ENCODE data around the gene SFT2D2.

Gene SFT2D2

GRCh38 chr1:168297019-168297730 lies 71.4 kb downstream of the SFT2D2 start:
- no peak overlapping the region for H3K4me3 ChIP-seq (ENCODE audit: insufficient read length, low read depth)
- no peaks in the 10 kb centered on the region for H3K9me3 ChIP-seq (ENCODE audit: insufficient read depth, low read length)
- TF ChIP-seq YY1 (IDR thresholded peaks at IDR 0.05; ENCODE audit: insufficient read depth, insufficient read length) (no peak), ZNF274 (IDR thresholded peaks at IDR 0.05; ENCODE audit: low read depth, low read length) (no peak)

GRCh38 chr1:168298446-168298845 lies 72.6 kb downstream of the SFT2D2 start:
- no peak overlapping the region for H3K4me3 ChIP-seq (ENCODE audit: insufficient read length, low read depth)
- TF ChIP-seq YY1 (IDR thresholded peaks at IDR 0.05; ENCODE audit: insufficient read depth, insufficient read length), result no peak
- no peak for TF ChIP-seq SUZ12 (IDR thresholded peaks at IDR 0.05; ENCODE audit: extremely low read depth, insufficient read depth, insufficient read length)
- TF ChIP-seq ZNF274 (IDR thresholded peaks at IDR 0.05; ENCODE audit: low read depth, low read length), result no peak

More at GRCh38 chr1:168297019-168297730, 71.4 kb downstream of the SFT2D2 start:
- no peak for DNase-seq (ENCODE audit: low read depth, low spot score)
- Histone ChIP-seq H3K27me3 (ENCODE audit: insufficient read depth, insufficient read length) (no peaks in the 10 kb centered on the region), H3K36me3 (ENCODE audit: insufficient read depth, insufficient read length, low read length) (no peaks in the 10 kb centered on the region), H3K9ac (ENCODE audit: insufficient read length, low read depth) (no peak overlapping the region), H3K4me1 (ENCODE audit: insufficient read depth, insufficient read length) (no peaks in the 10 kb centered on the region)

GRCh38 chr1:168300626-168301025 lies 74.8 kb downstream of the SFT2D2 start:
- DNase-seq (ENCODE audit: low read depth, low spot score), result no peak
- Histone ChIP-seq H3K9ac (ENCODE audit: insufficient read length, low read depth) (no peak overlapping the region), H3K4me1 (ENCODE audit: insufficient read depth, insufficient read length) (no peaks in the 10 kb centered on the region), H3K27me3 (ENCODE audit: insufficient read depth, insufficient read length) (no peaks in the 10 kb centered on the region), H3K9me3 (ENCODE audit: insufficient read depth, low read length) (no peaks in the 10 kb centered on the region), H3K36me3 (ENCODE audit: insufficient read depth, insufficient read length, low read length) (no peaks in the 10 kb centered on the region), H3K4me3 (ENCODE audit: insufficient read length, low read depth) (no peak overlapping the region)
- TF ChIP-seq YY1 (IDR thresholded peaks at IDR 0.05; ENCODE audit: insufficient read depth, insufficient read length) (no peak), SUZ12 (IDR thresholded peaks at IDR 0.05; ENCODE audit: extremely low read depth, insufficient read depth, insufficient read length) (no peak), ZNF274 (IDR thresholded peaks at IDR 0.05; ENCODE audit: low read depth, low read length) (no peak)

More at GRCh38 chr1:168298446-168298845, 72.6 kb downstream of the SFT2D2 start:
- no peaks in the 10 kb centered on the region for H3K9me3 ChIP-seq (ENCODE audit: insufficient read depth, low read length)
- no peaks in the 10 kb centered on the region for H3K36me3 ChIP-seq (ENCODE audit: insufficient read depth, insufficient read length, low read length)
- no peaks in the 10 kb centered on the region for H3K4me1 ChIP-seq (ENCODE audit: insufficient read depth, insufficient read length)
- DNase-seq (ENCODE audit: low read depth, low spot score), result no peak
- H3K27me3 ChIP-seq (ENCODE audit: insufficient read depth, insufficient read length), result no peaks in the 10 kb centered on the region
- no peak overlapping the region for H3K9ac ChIP-seq (ENCODE audit: insufficient read length, low read depth)

- TF ChIP-seq YY1 (IDR thresholded peaks at IDR 0.05; ENCODE audit: insufficient read depth, insufficient read length), result no peak
- no peak for TF ChIP-seq SUZ12 (IDR thresholded peaks at IDR 0.05; ENCODE audit: extremely low read depth, insufficient read depth, insufficient read length)
- TF ChIP-seq ZNF274 (IDR thresholded peaks at IDR 0.05; ENCODE audit: low read depth, low read length), result no peak
- Histone ChIP-seq H3K9ac (ENCODE audit: insufficient read length, low read depth) (no peak overlapping the region), H3K4me1 (ENCODE audit: insufficient read depth, insufficient read length) (no peaks in the 10 kb centered on the region), H3K27me3 (ENCODE audit: insufficient read depth, insufficient read length) (no peaks in the 10 kb centered on the region), H3K4me3 (ENCODE audit: insufficient read length, low read depth) (no peak overlapping the region), H3K9me3 (ENCODE audit: insufficient read depth, low read length) (no peaks in the 10 kb centered on the region), H3K36me3 (ENCODE audit: insufficient read depth, insufficient read length, low read length) (no peaks in the 10 kb centered on the region)
- DNase-seq (ENCODE audit: low read depth, low spot score), result peak; percentile 23
Measured at GRCh38 chr1:168301664-168302320, 76.0 kb downstream of the SFT2D2 start.
